A549 (cell line): ENCODE measurements around the gene KLF6. TPM values are rescaled to one million over a fixed set of nuclear protein-coding genes. Genes with fewer than 3 reads are reported as not detected.

Source experiments
- ATAC-seq, 2 experiments: fragments of 200-7000 bp in 1 of 2; fragments of >200 bp in 1 of 2; cut with Nextera tagmentation in 1 of 2; cut with Tn5 transposase in 1 of 2; 3 replicates each; pipeline versions ENCODE4 v1.8.0 to v1.9.1; 2018 to 2020; ENCODE audit warnings: mild to moderate bottlenecking in 1 of 2, moderate library complexity in 1 of 2
- CTCF ChIA-PET: fragments of 300-600 bp; sonication (Branson Sonifier 250); formaldehyde crosslinking; extraction: SDS; loops from one replicate; lab custom pipeline; 2021; ENCODE audit warnings: antibody characterized with exemption, inconsistent platforms; lab: Yijun Ruan, JAX
- POLR2A ChIA-PET: fragments of 350-600 bp; formaldehyde crosslinking; extraction: SDS; loops from one replicate; lab custom pipeline; 2021; ENCODE audit warnings: antibody characterized with exemption, inconsistent platforms; lab: Yijun Ruan, JAX
- DNase-seq, 2 experiments: peaks; one replicate each; pipeline versions ENCODE4 v3.0.0 to v3.0.0-alpha.2; 2011 to 2016; ENCODE audit warnings: low read depth in 1 of 2, low spot score in 1 of 2
- FAIRE-seq: peaks from 2 replicates; lab custom pipeline; 2011; peaks lifted over from hg19 to GRCh38; lab: Jason Lieb, UNC
- H3K27ac ChIP-seq, 2 experiments: fragments of >200 bp; sonication (Bioruptor Twin); formaldehyde crosslinking; 3 replicates each; pipeline ENCODE4 v1.5.1; 2016 to 2017
- H3K4me1 ChIP-seq: fragments of >200 bp; sonication (Bioruptor Twin); formaldehyde crosslinking; 3 replicates; pipeline ENCODE4 v1.6.1; 2016
- H3K4me2 ChIP-seq: fragments of >200 bp; sonication (Bioruptor Twin); formaldehyde crosslinking; 3 replicates; pipeline ENCODE4 v1.6.1; 2016
- H3K4me3 ChIP-seq: fragments of >200 bp; sonication (Bioruptor Twin); formaldehyde crosslinking; 3 replicates; pipeline ENCODE4 v1.5.1; 2016
- H3K9me3 ChIP-seq: fragments of >200 bp; sonication (Bioruptor Twin); formaldehyde crosslinking; 3 replicates; pipeline ENCODE4 v1.6.1; 2016
- BHLHE40 ChIP-seq: IDR thresholded peaks from 2 replicates; pipeline ENCODE4 v1.6.1; 2012; ENCODE audit warnings: low read depth, low read length, inconsistent platforms
- CBX8 ChIP-seq: fragments of 200-600 bp; sonication (generic); IDR thresholded peaks from 2 replicates; pipeline ENCODE4 v1.6.1; 2016
- CHD2 ChIP-seq: fragments of 150-350 bp; IDR thresholded peaks from 2 replicates; pipeline ENCODE4 v1.6.1; 2014; ENCODE audit warnings: low read length; ENCODE audit not compliant: partially characterized antibody
- E2F6 ChIP-seq: IDR thresholded peaks from 2 replicates; pipeline ENCODE4 v1.6.1; 2012; ENCODE audit warnings: low read depth, borderline replicate concordance
- ELK1 ChIP-seq: fragments of 150-350 bp; IDR thresholded peaks from 2 replicates; pipeline ENCODE4 v1.6.1; 2014; ENCODE audit warnings: low read depth, mild to moderate bottlenecking, low read length
- EP300 ChIP-seq, 2 experiments: fragments of >200 bp; sonication (Bioruptor Twin); formaldehyde crosslinking; IDR thresholded peaks; 2 replicates in 1 of 2; 3 replicates in 1 of 2; pipeline ENCODE4 v1.6.1; 2016 to 2017
- ESRRA ChIP-seq: fragments of 150-350 bp; IDR thresholded peaks from 2 replicates; pipeline ENCODE4 v1.6.1; 2014; ENCODE audit warnings: mild to moderate bottlenecking, low read length, borderline replicate concordance
- FOSL2 ChIP-seq, 2 experiments: fragments of 450-650 bp in 1 of 2; fragments of >200 bp in 1 of 2; sonication (Bioruptor Twin) in 1 of 2; formaldehyde crosslinking; IDR thresholded peaks; 2 replicates each; pipeline versions ENCODE4 v1.5.0 to v1.6.1; 2016 to 2020; ENCODE audit warnings: mild to moderate bottlenecking in 1 of 2, moderate library complexity in 1 of 2
- FOXS1 ChIP-seq: fragments of 250-450 bp; sonication (Bioruptor Pico); IDR thresholded peaks from 2 replicates; pipeline ENCODE4 v1.5.0; 2020; ENCODE audit warnings: mild to moderate bottlenecking, moderate library complexity
- GATA3 ChIP-seq: IDR thresholded peaks from 2 replicates; pipeline ENCODE4 v1.6.1; 2012; ENCODE audit warnings: borderline replicate concordance
- HOXB13 ChIP-seq: fragments of 250-450 bp; sonication (Bioruptor Pico); IDR thresholded peaks from 2 replicates; pipeline ENCODE4 v1.5.0; 2020; ENCODE audit warnings: low read depth, mild to moderate bottlenecking, moderate library complexity
- JUNB ChIP-seq: fragments of >200 bp; sonication (Bioruptor Twin); formaldehyde crosslinking; IDR thresholded peaks from 2 replicates; pipeline ENCODE4 v1.6.1; 2016
- KDM5A ChIP-seq: fragments of 200-600 bp; sonication (generic); IDR thresholded peaks from 2 replicates; pipeline ENCODE4 v1.6.1; 2016; ENCODE audit warnings: antibody characterized with exemption, mild to moderate bottlenecking
- MAFK ChIP-seq: fragments of 450-650 bp; IDR thresholded peaks from 2 replicates; pipeline ENCODE4 v1.6.1; 2014; ENCODE audit not compliant: partially characterized antibody
- MAX ChIP-seq: IDR thresholded peaks from 2 replicates; pipeline ENCODE4 v1.6.1; 2012
- MYC ChIP-seq: IDR thresholded peaks from 2 replicates; pipeline ENCODE4 v1.6.1; 2012; ENCODE audit warnings: mild to moderate bottlenecking, inconsistent platforms, low read length, improper control_type of control experiment, borderline replicate concordance
- PBX3 ChIP-seq: IDR thresholded peaks from 2 replicates; pipeline ENCODE4 v1.6.1; 2012
- POLR2A ChIP-seq: IDR thresholded peaks from 2 replicates; pipeline ENCODE4 v1.6.1; 2012; ENCODE audit warnings: mild to moderate bottlenecking, low read length
- RARB ChIP-seq: fragments of 250-450 bp; sonication (Bioruptor Pico); IDR thresholded peaks from 2 replicates; pipeline ENCODE4 v1.8.0; 2021; ENCODE audit warnings: mild to moderate bottlenecking, moderate library complexity
- RCOR1 ChIP-seq: fragments of 150-350 bp; IDR thresholded peaks from 2 replicates; pipeline ENCODE4 v1.6.1; 2014; ENCODE audit warnings: antibody characterized with exemption, low read length, low read depth
- RNF2 ChIP-seq: fragments of 200-600 bp; sonication (generic); IDR thresholded peaks from 2 replicates; pipeline ENCODE4 v1.6.1; 2016; ENCODE audit warnings: low read depth, mild to moderate bottlenecking, antibody characterized with exemption, moderate library complexity, borderline replicate concordance
- TP53 ChIP-seq: fragments of 250-450 bp; sonication (Bioruptor Pico); IDR thresholded peaks from 2 replicates; pipeline ENCODE4 v1.5.0; 2021; ENCODE audit warnings: mild to moderate bottlenecking, moderate library complexity
- ZSCAN20 ChIP-seq: fragments of 250-450 bp; sonication (Bioruptor Pico); IDR thresholded peaks from 2 replicates; pipeline ENCODE4 v1.8.0; 2022; ENCODE audit warnings: mild to moderate bottlenecking, moderate library complexity
- WGBS: methylation state at CpG from one replicate; pipeline ENCODE4 v1.1.6; 2017; ENCODE audit errors: missing lambda C conversion rate; 5-methylcytosine and 5-hydroxymethylcytosine counted together
- polyA plus RNA-seq, 4 experiments: library from polyadenylated mRNA; depleted of rRNA in 3 of 4; stranded (reverse); fragments of >200 nt; fragmentation: RNase III in 1 of 4; extraction: RNeasy Plus Mini Kit Qiagen cat#74134 plus additional on column Dnase treatment in 1 of 4; gene quantifications; 2 replicates in 3 of 4; 3 replicates in 1 of 4; pipeline ENCODE4 v1.2.3, GENCODE V29; 2011 to 2017
- TF ChIP-seq, protein P1 (sequence below): fragments of 250-450 bp; sonication (Bioruptor Pico); IDR thresholded peaks from 2 replicates; pipeline ENCODE4 v1.5.0; 2021; ENCODE audit warnings: mild to moderate bottlenecking, moderate library complexity, borderline replicate concordance

KLF6 gene
- polyA plus RNA-seq, 2 of the 4 experiments (the other 2 are of a cell fraction): 31.9 to 86.8 TPM

GRCh38 chr10:3807928-3808496, 23.0 kb upstream of the KLF6 start:
- DNase-seq: no peak
- FAIRE-seq: no peak
- no peak overlapping the region for H3K4me3 ChIP-seq
- ChIA-PET CTCF (interaction anchor here (1.0 to 1.2 kb wide), 2 partner anchors 568 to 610 kb away, joined by 3 read pairs; no protein-coding TSS in a partner anchor), POLR2A (interaction anchor here (8.2 kb wide), 1 partner anchor 23 kb away, joined by 75 read pairs; the partner anchor contains the start of gene KLF6)
- H3K9me3 ChIP-seq: no peaks in the 10 kb centered on the region
- TF ChIP-seq RCOR1 (no peak), POLR2A (no peak), HOXB13 (CRISPR knock-in tag) (no peak), CBX8 (no peak), CHD2 (no peak), MAFK (no peak), FOXS1 (CRISPR knock-in tag) (no peak), RNF2 (no peak), FOSL2 (IDR thresholded peaks at IDR 0.05) (no peak), FOSL2 (CRISPR knock-in tag; IDR thresholded peaks at IDR 0.05) (no peak), RARB (CRISPR knock-in tag) (no peak)
- TF ChIP-seq, protein P1, sequence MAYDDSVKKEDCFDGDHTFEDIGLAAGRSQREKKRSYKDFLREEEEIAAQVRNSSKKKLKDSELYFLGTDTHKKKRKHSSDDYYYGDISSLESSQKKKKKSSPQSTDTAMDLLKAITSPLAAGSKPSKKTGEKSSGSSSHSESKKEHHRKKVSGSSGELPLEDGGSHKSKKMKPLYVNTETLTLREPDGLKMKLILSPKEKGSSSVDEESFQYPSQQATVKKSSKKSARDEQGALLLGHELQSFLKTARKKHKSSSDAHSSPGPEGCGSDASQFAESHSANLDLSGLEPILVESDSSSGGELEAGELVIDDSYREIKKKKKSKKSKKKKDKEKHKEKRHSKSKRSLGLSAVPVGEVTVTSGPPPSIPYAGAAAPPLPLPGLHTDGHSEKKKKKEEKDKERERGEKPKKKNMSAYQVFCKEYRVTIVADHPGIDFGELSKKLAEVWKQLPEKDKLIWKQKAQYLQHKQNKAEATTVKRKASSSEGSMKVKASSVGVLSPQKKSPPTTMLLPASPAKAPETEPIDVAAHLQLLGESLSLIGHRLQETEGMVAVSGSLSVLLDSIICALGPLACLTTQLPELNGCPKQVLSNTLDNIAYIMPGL (CRISPR knock-in tag): no peak
- peak overlapping the region; percentile 82 to 84 for H3K27ac ChIP-seq
- 81% methylated on average over 12 of the region's 12 CpGs for WGBS
- no peak for ATAC-seq
- peaks cover 86% of the 10 kb centered on the region for H3K4me1 ChIP-seq
- H3K4me2 ChIP-seq: peak overlapping the region; percentile 78; the same call in 2 of the 3 replicates

DNA sequence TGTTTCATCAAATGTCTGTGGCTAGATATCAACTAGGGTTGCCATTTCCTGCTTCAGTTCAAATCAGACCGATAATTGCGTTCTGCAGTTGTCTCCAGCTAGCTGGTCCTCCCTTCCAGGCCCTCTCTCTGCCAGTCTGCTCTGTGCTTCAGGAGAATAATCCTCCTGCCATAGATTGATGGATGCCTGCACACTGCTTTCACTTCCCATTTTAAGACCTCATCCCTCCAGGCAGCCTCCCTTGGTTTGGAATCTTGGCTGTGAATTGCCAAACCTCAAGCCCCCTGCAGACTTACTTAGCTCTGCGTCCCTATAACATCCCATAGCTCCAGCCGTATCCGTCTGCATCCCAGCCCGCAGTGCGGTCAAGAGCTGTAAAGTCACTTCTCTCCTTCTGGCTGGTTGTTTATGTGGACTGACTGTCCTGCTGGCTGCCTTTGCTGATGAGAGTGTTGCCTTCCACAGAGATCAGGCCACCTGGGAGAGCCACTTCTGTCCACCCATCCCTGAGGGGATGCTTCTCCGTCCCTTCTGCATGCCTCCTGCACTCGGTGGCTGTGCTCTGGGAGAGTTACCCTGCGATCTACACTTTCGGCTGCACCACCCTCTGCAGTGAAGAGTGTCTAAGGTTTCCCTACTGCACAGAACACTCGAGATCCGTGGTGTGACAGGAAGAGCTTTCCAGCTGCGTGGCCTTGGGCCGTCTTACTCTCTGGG, 22.4 kb upstream of the KLF6 start:
- Histone ChIP-seq H3K4me1 (peaks cover 91% of the 10 kb centered on the region), H3K9me3 (no peaks in the 10 kb centered on the region), H3K27ac (peak overlapping the region; percentile 82 to 84), H3K4me2 (peak overlapping the region; percentile 78), H3K4me3 (no peak overlapping the region)
- ChIA-PET POLR2A (interaction anchor here (8.2 kb wide), 1 partner anchor 23 kb away, joined by 75 read pairs; the partner anchor contains the start of gene KLF6), CTCF (interaction anchor here (0.7 to 2.2 kb wide), 4 partner anchors 9 to 610 kb away, joined by 3 to 8 read pairs (median 5); no protein-coding TSS in a partner anchor)
- DNase-seq (no peak), ATAC-seq (no peak), FAIRE-seq (no peak)
- WGBS: 88% methylated on average over 15 of the region's 15 CpGs
- TF ChIP-seq ESRRA (no peak), BHLHE40 (no peak), CHD2 (no peak), FOXS1 (CRISPR knock-in tag) (no peak), EP300 (IDR thresholded peaks at IDR 0.05) (no peak)
- TF ChIP-seq, protein P1 (CRISPR knock-in tag): no peak

DNA sequence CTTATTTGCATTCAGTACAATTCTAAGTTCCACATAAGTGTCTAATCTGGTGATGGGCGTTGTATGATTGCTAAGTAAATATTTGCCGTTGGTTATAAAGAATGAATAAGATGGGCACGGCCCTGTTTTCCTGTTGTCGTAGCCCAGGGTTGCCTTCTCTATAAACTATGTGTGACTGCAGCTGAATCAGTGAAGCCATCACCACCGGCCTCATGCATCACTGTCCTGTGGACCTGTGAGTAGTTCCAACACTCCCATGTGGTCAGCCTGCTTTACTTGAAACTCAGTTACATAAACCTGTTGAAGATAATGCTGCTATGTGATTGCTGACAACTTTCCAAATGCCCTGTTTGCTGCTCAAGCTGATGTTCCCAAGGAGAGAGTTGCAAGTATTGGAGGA, 21.6 kb upstream of the KLF6 start:
- Histone ChIP-seq H3K9me3 (no peaks in the 10 kb centered on the region), H3K4me2 (peak overlapping the region; percentile 78), H3K27ac (peak overlapping the region; percentile 82 to 84), H3K4me1 (peaks cover 88% of the 10 kb centered on the region), H3K4me3 (0 out of 3 replicates have a peak overlapping the region, but pooled peaks have one; percentile 4)
- ChIA-PET POLR2A (interaction anchor here (8.2 kb wide), 1 partner anchor 22 kb away, joined by 75 read pairs; the partner anchor contains the start of gene KLF6), CTCF (interaction anchor here (0.6 to 2.2 kb wide), 3 partner anchors 10 to 25 kb away, joined by 3 to 8 read pairs (median 6); no protein-coding TSS in a partner anchor)
- peak; percentile 32 to 72; a peak in 5 of 6 replicates for ATAC-seq
- peak in 1 of 2 experiments; percentile 90 for DNase-seq
- WGBS: 0% methylated on average over 5 of the region's 5 CpGs
- FAIRE-seq: no peak
- TF ChIP-seq RNF2: no peak
- no peak for TF ChIP-seq BHLHE40
- no peak for TF ChIP-seq PBX3
- TF ChIP-seq JUNB: 0 out of 2 replicates have a peak, but pooled peaks have one; percentile 28
- peak; percentile 70; the same call in 1 of the 2 replicates for TF ChIP-seq ZSCAN20
- no peak for TF ChIP-seq TP53
- TF ChIP-seq MAX: peak; percentile 67
- TF ChIP-seq KDM5A: no peak
- no peak for TF ChIP-seq RARB (CRISPR knock-in tag)
- no peak for TF ChIP-seq ELK1
- peak; percentile 64; the same call in 1 of the 2 replicates for TF ChIP-seq GATA3
- no peak for TF ChIP-seq RCOR1
- no peak for TF ChIP-seq E2F6
- TF ChIP-seq MYC: no peak
- no peak; the same call in 1 of the 2 replicates for TF ChIP-seq FOXS1 (CRISPR knock-in tag)
